ENCODE data around the gene TWIST2. TPM values are rescaled to one million over a fixed set of nuclear protein-coding genes. Genes with fewer than 3 reads are reported as not detected.

The TWIST2 gene
- total RNA-seq, 6 donors from 2014 or later = 10.5 to 29.3 (median 23.4) TPM

DNA sequence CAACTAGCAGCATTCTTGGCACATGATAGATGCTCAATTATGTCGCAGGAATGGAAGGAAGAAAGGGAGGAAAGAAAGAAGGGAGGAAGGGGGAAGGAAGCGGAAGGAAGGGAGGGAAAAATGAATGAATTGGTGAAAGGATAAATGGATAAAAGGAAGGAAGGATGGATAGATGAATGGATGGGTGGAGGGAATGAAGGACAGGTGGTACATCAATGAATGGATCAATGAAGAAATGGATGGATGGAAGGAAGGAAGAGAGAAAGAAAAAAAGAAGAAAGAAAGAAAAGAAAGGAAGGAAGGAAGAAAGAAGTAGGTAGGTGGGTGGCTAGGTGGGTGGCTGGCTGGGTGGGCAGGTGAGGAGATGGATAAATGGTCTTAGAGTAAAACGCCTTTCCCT is 56.8 kb downstream of the TWIST2 start:
- 76 to 77% methylated on average over 3 of the region's 3 CpGs for WGBS, 2 donors
- ATAC-seq (ENCODE audit: low FRiP score in 2 of 2) = no peak
- no peak for TF ChIP-seq POLR2AphosphoS5 (IDR thresholded peaks at IDR 0.05)
- no peak for TF ChIP-seq POLR2A (IDR thresholded peaks at IDR 0.05)
- no peak for TF ChIP-seq EP300 (IDR thresholded peaks at IDR 0.05)
- TF ChIP-seq CTCF (IDR thresholded peaks at IDR 0.05) = no peak

GRCh38 chr2:238905224-238905623 is 57.3 kb downstream of the TWIST2 start:
- H3K4me1 ChIP-seq = peaks cover 0 to 5% (median 1%) of the 10 kb centered on the region in 4 donors
- TF ChIP-seq CTCF (IDR thresholded peaks at IDR 0.05) (no peak), EP300 (IDR thresholded peaks at IDR 0.05) (no peak), POLR2AphosphoS5 (IDR thresholded peaks at IDR 0.05) (no peak), POLR2A (IDR thresholded peaks at IDR 0.05) (no peak)
- DNase-seq = no peak
- H3K9me3 ChIP-seq = no peaks in the 10 kb centered on the region
- H3K36me3 ChIP-seq = no peaks in the 10 kb centered on the region
- no peak for ATAC-seq (ENCODE audit: low FRiP score in 2 of 2)
- H3K27ac ChIP-seq = no peak overlapping the region
- WGBS, 2 donors = 39 to 69% methylated on average over 2 to 13 of the region's 13 CpGs
- H3K4me3 ChIP-seq = no peak overlapping the region
- no peaks in the 10 kb centered on the region for H3K27me3 ChIP-seq

More for the DNA sequence above, 56.8 kb downstream of the TWIST2 start:
- Histone ChIP-seq H3K36me3 (no peaks in the 10 kb centered on the region), H3K9me3 (no peaks in the 10 kb centered on the region), H3K27me3 (no peaks in the 10 kb centered on the region), H3K4me3 (no peak overlapping the region), H3K27ac (no peak overlapping the region), H3K4me1 (peaks cover 0 to 5% (median 1%) of the 10 kb centered on the region in 4 donors)
- no peak for DNase-seq

DNA sequence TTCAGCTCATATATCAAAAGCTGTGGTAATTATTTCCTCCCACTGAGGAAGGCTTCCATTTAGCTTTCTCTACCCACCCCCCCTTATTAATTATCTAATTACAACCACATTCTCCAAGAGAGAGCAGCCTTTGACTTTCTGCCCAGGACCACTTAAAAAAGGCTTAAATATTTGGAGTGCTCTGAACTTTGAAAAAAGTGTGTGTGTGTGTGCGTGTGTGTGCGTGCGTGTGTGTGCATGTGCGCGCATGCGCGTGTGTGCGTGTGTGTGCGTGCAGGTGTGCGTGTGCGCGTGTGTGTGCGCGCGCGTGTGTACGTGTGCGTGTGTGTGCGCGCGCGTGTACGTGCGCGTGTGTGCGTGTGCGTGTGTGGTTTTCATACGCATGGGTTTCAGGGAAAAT is 57.8 kb downstream of the TWIST2 start:
- Histone ChIP-seq H3K9me3 (no peaks in the 10 kb centered on the region), H3K4me3 (no peak overlapping the region), H3K4me1 (peaks cover 0 to 5% (median 1%) of the 10 kb centered on the region in 4 donors), H3K27ac (no peak overlapping the region), H3K27me3 (no peaks in the 10 kb centered on the region), H3K36me3 (no peaks in the 10 kb centered on the region)
- no peak for TF ChIP-seq POLR2AphosphoS5 (IDR thresholded peaks at IDR 0.05)
- no peak for TF ChIP-seq POLR2A (IDR thresholded peaks at IDR 0.05)
- TF ChIP-seq CTCF (IDR thresholded peaks at IDR 0.05) = no peak
- no peak for TF ChIP-seq EP300 (IDR thresholded peaks at IDR 0.05)
- DNase-seq (no peak), ATAC-seq (ENCODE audit: low FRiP score in 2 of 2) (no peak)
- 83 to 92% methylated on average over 28 of the region's 28 CpGs for WGBS, 2 donors

DNA sequence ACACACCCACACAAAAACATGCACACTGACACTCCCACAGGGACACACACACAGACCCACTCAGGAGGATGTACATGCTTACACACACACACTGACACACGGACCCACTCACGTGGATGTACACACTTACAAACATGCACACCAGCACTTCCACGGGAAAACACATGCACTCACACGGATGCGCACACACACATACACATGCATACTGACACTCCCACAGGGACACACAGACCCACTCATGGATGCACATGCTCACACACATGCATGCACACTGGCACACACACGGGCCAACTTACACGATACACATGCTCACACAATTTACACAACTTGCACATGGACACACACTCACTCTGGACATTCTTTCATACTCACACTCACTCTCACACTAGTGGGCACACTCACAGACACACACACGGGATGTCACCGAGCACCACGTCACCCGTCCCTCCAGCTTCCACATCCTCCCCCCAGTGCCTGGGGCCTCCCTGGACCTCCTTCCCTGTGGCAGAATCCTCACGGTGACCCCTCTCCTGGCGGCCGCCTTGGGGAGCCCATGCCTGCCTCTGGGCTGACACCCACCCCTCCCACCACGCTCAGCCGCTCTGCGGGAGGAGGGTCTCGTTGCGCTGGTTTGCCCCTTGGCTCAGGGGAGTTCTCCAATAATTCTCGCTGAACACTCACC is 58.5 kb downstream of the TWIST2 start:
- H3K36me3 ChIP-seq = no peaks in the 10 kb centered on the region
- H3K27me3 ChIP-seq = no peaks in the 10 kb centered on the region
- DNase-seq (peak in 1 of 2 donors; percentile 63), ATAC-seq (ENCODE audit: low FRiP score in 2 of 2) (no peak)
- TF ChIP-seq EP300 (IDR thresholded peaks at IDR 0.05) (no peak), POLR2A (IDR thresholded peaks at IDR 0.05) (no peak)
- H3K4me3 ChIP-seq = no peak overlapping the region
- H3K9me3 ChIP-seq = no peaks in the 10 kb centered on the region
- H3K27ac ChIP-seq = no peak overlapping the region
- WGBS, 2 donors = 86% methylated on average over 20 of the region's 20 CpGs
- peaks cover 0 to 5% (median 1%) of the 10 kb centered on the region in 4 donors for H3K4me1 ChIP-seq

DNA sequence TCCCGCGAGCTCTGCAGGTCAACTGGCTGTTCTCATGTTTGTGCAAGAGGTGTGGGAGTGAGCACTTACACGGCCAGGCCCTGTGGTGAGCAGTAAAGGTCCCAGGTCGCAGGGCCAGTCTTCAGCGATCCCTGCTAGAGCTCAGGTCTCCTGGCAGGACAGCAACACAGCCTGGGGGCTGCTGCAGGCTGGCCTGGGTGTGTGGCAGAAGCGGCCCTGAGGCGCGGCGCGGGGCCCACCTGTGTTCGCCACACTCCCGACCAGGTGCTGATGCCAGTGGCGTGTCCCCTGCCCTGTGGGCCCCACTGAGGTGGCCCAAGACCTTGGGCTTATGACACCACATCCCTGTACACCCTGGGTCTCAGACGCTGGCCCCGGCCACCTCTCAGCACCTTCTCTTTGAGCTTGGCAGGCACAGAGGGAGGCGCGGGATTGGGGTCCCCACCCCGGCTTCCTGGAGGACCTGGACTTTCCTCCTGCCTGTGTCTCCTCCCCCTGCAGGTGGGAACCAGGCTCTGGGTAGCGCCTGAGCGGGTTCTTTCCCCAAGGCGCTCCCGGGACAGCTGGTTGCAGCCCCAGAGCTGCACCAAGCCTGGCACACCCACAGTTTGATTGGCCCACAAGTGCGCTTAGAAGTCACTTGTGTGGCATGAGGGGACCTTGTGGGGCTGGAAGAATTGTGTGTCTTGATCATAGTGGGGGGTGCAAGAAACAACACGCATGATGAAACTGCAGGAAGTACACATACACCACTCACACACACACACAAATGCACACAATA is 59.2 kb downstream of the TWIST2 start:
- ATAC-seq (ENCODE audit: low FRiP score in 2 of 2) (no peak), DNase-seq (peak in 1 of 2 donors; percentile 74)
- Histone ChIP-seq H3K4me1 (peaks cover 0 to 5% (median 1%) of the 10 kb centered on the region in 4 donors), H3K9me3 (no peaks in the 10 kb centered on the region), H3K27ac (no peak overlapping the region), H3K27me3 (no peaks in the 10 kb centered on the region), H3K4me3 (no peak overlapping the region), H3K36me3 (no peaks in the 10 kb centered on the region)
- WGBS, 2 donors = 81 to 98% methylated on average over 7 to 16 of the region's 24 CpGs
- TF ChIP-seq CTCF (IDR thresholded peaks at IDR 0.05) (no peak), POLR2A (IDR thresholded peaks at IDR 0.05) (no peak), POLR2AphosphoS5 (IDR thresholded peaks at IDR 0.05) (no peak), EP300 (IDR thresholded peaks at IDR 0.05) (no peak)
